Activated CD4-positive, alpha-beta T cell treated with anti-CD3 and anti-CD28 coated beads for 36 hours (primary cell): Measurements from ENCODE around the gene OAS2. TPM values are rescaled to one million over a fixed set of nuclear protein-coding genes. Genes with fewer than 3 reads are reported as not detected.
A peak's percentile ranks its signal among the peaks of the same experiment; 100 is the strongest.

Experiments
- ATAC-seq: fragments of 200-7000 bp; cut with Tn5 transposase; one replicate; pipeline ENCODE4 v1.10.0; 2021; ENCODE audit warnings: mild to moderate bottlenecking, moderate library complexity
- CTCF ChIA-PET: fragments of 350-600 bp; sonication (Branson Sonifier 250); formaldehyde crosslinking; loops from one replicate; lab custom pipeline; 2021; ENCODE audit warnings: antibody characterized with exemption; lab: Charles Lee
- POLR2A ChIA-PET: fragments of 350-600 bp; sonication (Branson Sonifier 250); formaldehyde crosslinking; loops from one replicate; lab custom pipeline; 2021; ENCODE audit warnings: antibody characterized with exemption, inconsistent platforms; lab: Charles Lee
- DNase-seq: peaks from one replicate; pipeline ENCODE4 v3.0.0-alpha.2; 2020
- H3K27ac Mint-ChIP-seq: one replicate; pipeline ENCODE4 v1.8.0; 2021; ENCODE audit warnings: mixed read lengths
- H3K27me3 Mint-ChIP-seq: one replicate; pipeline ENCODE4 v1.8.0; 2021; ENCODE audit warnings: mixed read lengths
- H3K36me3 Mint-ChIP-seq: one replicate; pipeline ENCODE4 v1.8.0; 2021; ENCODE audit warnings: low read depth, mixed read lengths
- H3K4me1 Mint-ChIP-seq: one replicate; pipeline ENCODE4 v1.8.0; 2021; ENCODE audit warnings: mixed read lengths
- H3K4me3 Mint-ChIP-seq: one replicate; pipeline ENCODE4 v1.8.0; 2021; ENCODE audit warnings: mild to moderate bottlenecking, moderate library complexity, mixed read lengths
- H3K9me3 Mint-ChIP-seq: one replicate; pipeline ENCODE4 v1.8.0; 2021; ENCODE audit warnings: low read depth, mixed read lengths
- intact Hi-C, 2 experiments: fragments of 100-400 bp; cut with DNase I in 1 of 2; cut with micrococcal nuclease in 1 of 2; formaldehyde crosslinking; loops; one replicate each; pipeline versions ENCODE4 v1.14.2 to v1.15.1; 2022 to 2024; cut with DNase I, micrococcal nuclease
- total RNA-seq, 2 experiments: library from RNA; stranded (reverse); gene quantifications; one replicate each; pipeline ENCODE4 v1.2.3, GENCODE V29; 2021

OAS2 gene
- total RNA-seq, 2 experiments from 2014 or later: 148 to 278 TPM

GRCh38 chr12:113014565-113014964, 36.2 kb downstream of the OAS2 start:
- CTCF ChIA-PET: no interaction called here

GRCh38 chr12:113016796-113017195, 38.5 kb downstream of the OAS2 start:
- no peaks in the 10 kb centered on the region for H3K4me1 Mint-ChIP-seq
- POLR2A ChIA-PET: no interaction called here
- ATAC-seq: no peak

More at GRCh38 chr12:113014565-113014964, 36.2 kb downstream of the OAS2 start:
- Mint-ChIP-seq H3K4me1 (no peaks in the 10 kb centered on the region), H3K27ac (no peak overlapping the region), H3K4me3 (no peak overlapping the region), H3K27me3 (no peaks in the 10 kb centered on the region), H3K9me3 (peaks cover 15% of the 10 kb centered on the region), H3K36me3 (peaks cover 28% of the 10 kb centered on the region)
- DNase-seq: no peak
- POLR2A ChIA-PET: no interaction called here
- ATAC-seq: no peak
- intact Hi-C loops: no loop called here

GRCh38 chr12:113019025-113019424, 40.7 kb downstream of the OAS2 start:
- CTCF ChIA-PET: no interaction called here
- intact Hi-C loops: no loop called here
- no peak overlapping the region for H3K4me3 Mint-ChIP-seq
- no peaks in the 10 kb centered on the region for H3K27me3 Mint-ChIP-seq
- H3K4me1 Mint-ChIP-seq: peaks cover 13% of the 10 kb centered on the region
- POLR2A ChIA-PET: no interaction called here
- H3K36me3 Mint-ChIP-seq: no peaks in the 10 kb centered on the region
- H3K9me3 Mint-ChIP-seq: no peaks in the 10 kb centered on the region
- DNase-seq: no peak
- no peak overlapping the region for H3K27ac Mint-ChIP-seq
- ATAC-seq: no peak

More at GRCh38 chr12:113016796-113017195, 38.5 kb downstream of the OAS2 start:
- Mint-ChIP-seq H3K36me3 (peaks cover 6% of the 10 kb centered on the region), H3K27me3 (no peaks in the 10 kb centered on the region), H3K9me3 (peaks cover under 1% of the 10 kb centered on the region), H3K4me3 (no peak overlapping the region), H3K27ac (no peak overlapping the region)
- DNase-seq: no peak
- intact Hi-C loops: no loop called here
- CTCF ChIA-PET: interaction anchor here (1.5 kb wide), 1 partner anchor 24 kb away, joined by 6 read pairs; no protein-coding TSS in a partner anchor

- no peak for ATAC-seq
- no peaks in the 10 kb centered on the region for H3K36me3 Mint-ChIP-seq
These were observed 43.2 kb downstream of the OAS2 start for GRCh38 chr12:113021500-113021899.

GRCh38 chr12:113022563-113023297, 44.4 kb downstream of the OAS2 start:
- peaks cover 13% of the 10 kb centered on the region for H3K4me1 Mint-ChIP-seq
- H3K27ac Mint-ChIP-seq: no peak overlapping the region
- H3K27me3 Mint-ChIP-seq: no peaks in the 10 kb centered on the region
- ChIA-PET POLR2A (no interaction called here), CTCF (interaction anchor here (0.6 to 2.8 kb wide), 2 partner anchors 30 to 147 kb away, joined by 3 to 15 read pairs; no protein-coding TSS in a partner anchor)
- H3K9me3 Mint-ChIP-seq: no peaks in the 10 kb centered on the region
- intact Hi-C loops: no loop called here
- DNase-seq (no peak), ATAC-seq (peak; percentile 87)
- H3K4me3 Mint-ChIP-seq: no peak overlapping the region
- no peaks in the 10 kb centered on the region for H3K36me3 Mint-ChIP-seq

More at GRCh38 chr12:113021500-113021899, 43.2 kb downstream of the OAS2 start:
- Mint-ChIP-seq H3K27me3 (no peaks in the 10 kb centered on the region), H3K4me3 (no peak overlapping the region), H3K9me3 (no peaks in the 10 kb centered on the region), H3K27ac (no peak overlapping the region), H3K4me1 (peaks cover 13% of the 10 kb centered on the region)
- intact Hi-C loops: no loop called here
- CTCF ChIA-PET: interaction anchor here (1.2 to 2.1 kb wide), 3 partner anchors 11 to 121 kb away, joined by 3 to 8 read pairs (median 3); no protein-coding TSS in a partner anchor
- DNase-seq: no peak
- POLR2A ChIA-PET: no interaction called here

GRCh38 chr12:113027726-113028125, 49.4 kb downstream of the OAS2 start:
- DNase-seq (no peak), ATAC-seq (no peak)
- no peaks in the 10 kb centered on the region for H3K9me3 Mint-ChIP-seq
- peaks cover 3% of the 10 kb centered on the region for H3K27me3 Mint-ChIP-seq
- no peak overlapping the region for H3K27ac Mint-ChIP-seq
- H3K4me3 Mint-ChIP-seq: no peak overlapping the region
- intact Hi-C loops: no loop called here
- ChIA-PET POLR2A (no interaction called here), CTCF (no interaction called here)
- no peaks in the 10 kb centered on the region for H3K36me3 Mint-ChIP-seq
- H3K4me1 Mint-ChIP-seq: peaks cover 5% of the 10 kb centered on the region

- Mint-ChIP-seq H3K4me3 (no peak overlapping the region), H3K36me3 (no peaks in the 10 kb centered on the region), H3K27me3 (peaks cover 3% of the 10 kb centered on the region), H3K27ac (no peak overlapping the region), H3K4me1 (no peaks in the 10 kb centered on the region), H3K9me3 (no peaks in the 10 kb centered on the region)
- DNase-seq: no peak
- intact Hi-C loops: loop anchor here (1.0 kb wide), 2 partner anchors 38 to 131 kb away; no protein-coding TSS in a partner anchor
- POLR2A ChIA-PET: no interaction called here
- no peak for ATAC-seq
- CTCF ChIA-PET: interaction anchor here (0.9 to 2.6 kb wide), 9 partner anchors 18 to 131 kb away, joined by 3 to 14 read pairs (median 4); no protein-coding TSS in a partner anchor
These were observed 52.7 kb downstream of the OAS2 start for GRCh38 chr12:113030875-113031525.

- intact Hi-C loops: loop anchor here in 1 of 2 experiments (10.0 kb wide), 1 partner anchor 875 kb away; no protein-coding TSS in a partner anchor
- Mint-ChIP-seq H3K4me1 (no peaks in the 10 kb centered on the region), H3K27ac (no peak overlapping the region), H3K9me3 (no peaks in the 10 kb centered on the region), H3K4me3 (no peak overlapping the region), H3K36me3 (no peaks in the 10 kb centered on the region), H3K27me3 (no peaks in the 10 kb centered on the region)
- ATAC-seq (peak; percentile 36), DNase-seq (no peak)
- ChIA-PET POLR2A (no interaction called here), CTCF (interaction anchor here (0.5 to 2.2 kb wide), 3 partner anchors 8 to 216 kb away, joined by 3 to 6 read pairs (median 4); no protein-coding TSS in a partner anchor)
These were observed 61.7 kb downstream of the OAS2 start for GRCh38 chr12:113039911-113040445.

- intact Hi-C loops: loop anchor here in 1 of 2 experiments (10.0 kb wide), 1 partner anchor 874 kb away; no protein-coding TSS in a partner anchor
- Mint-ChIP-seq H3K4me1 (no peaks in the 10 kb centered on the region), H3K4me3 (no peak overlapping the region), H3K9me3 (no peaks in the 10 kb centered on the region), H3K27ac (no peak overlapping the region), H3K36me3 (no peaks in the 10 kb centered on the region), H3K27me3 (no peaks in the 10 kb centered on the region)
- no peak for DNase-seq
- no peak for ATAC-seq
- ChIA-PET CTCF (interaction anchor here (1.0 kb wide), 1 partner anchor 112 kb away, joined by 3 read pairs; no protein-coding TSS in a partner anchor), POLR2A (no interaction called here)
These were observed 62.4 kb downstream of the OAS2 start for GRCh38 chr12:113040722-113041171.

- Mint-ChIP-seq H3K4me1 (no peaks in the 10 kb centered on the region), H3K36me3 (no peaks in the 10 kb centered on the region), H3K9me3 (no peaks in the 10 kb centered on the region), H3K27me3 (no peaks in the 10 kb centered on the region), H3K4me3 (no peak overlapping the region), H3K27ac (no peak overlapping the region)
- DNase-seq (no peak), ATAC-seq (no peak)
- ChIA-PET POLR2A (no interaction called here), CTCF (no interaction called here)
- intact Hi-C loops: loop anchor here in 1 of 2 experiments (10.0 kb wide), 1 partner anchor 873 kb away; no protein-coding TSS in a partner anchor
These were observed 63.2 kb downstream of the OAS2 start for GRCh38 chr12:113041560-113041959.

GRCh38 chr12:113043240-113043639, 64.9 kb downstream of the OAS2 start:
- ATAC-seq: no peak
- intact Hi-C loops: loop anchor here in 1 of 2 experiments (10.0 kb wide), 1 partner anchor 872 kb away; no protein-coding TSS in a partner anchor

More at GRCh38 chr12:113043240-113043639, 64.9 kb downstream of the OAS2 start:
- H3K27ac Mint-ChIP-seq: no peak overlapping the region
- H3K9me3 Mint-ChIP-seq: no peaks in the 10 kb centered on the region
- no peaks in the 10 kb centered on the region for H3K27me3 Mint-ChIP-seq
- H3K36me3 Mint-ChIP-seq: no peaks in the 10 kb centered on the region
- CTCF ChIA-PET: interaction anchor here (0.6 to 1.1 kb wide), 2 partner anchors 11 to 50 kb away, joined by 3 read pairs; no protein-coding TSS in a partner anchor
- H3K4me1 Mint-ChIP-seq: no peaks in the 10 kb centered on the region
- POLR2A ChIA-PET: no interaction called here
- no peak overlapping the region for H3K4me3 Mint-ChIP-seq
- DNase-seq: no peak
